Measurements from ENCODE around the gene CSRP1.

DNA sequence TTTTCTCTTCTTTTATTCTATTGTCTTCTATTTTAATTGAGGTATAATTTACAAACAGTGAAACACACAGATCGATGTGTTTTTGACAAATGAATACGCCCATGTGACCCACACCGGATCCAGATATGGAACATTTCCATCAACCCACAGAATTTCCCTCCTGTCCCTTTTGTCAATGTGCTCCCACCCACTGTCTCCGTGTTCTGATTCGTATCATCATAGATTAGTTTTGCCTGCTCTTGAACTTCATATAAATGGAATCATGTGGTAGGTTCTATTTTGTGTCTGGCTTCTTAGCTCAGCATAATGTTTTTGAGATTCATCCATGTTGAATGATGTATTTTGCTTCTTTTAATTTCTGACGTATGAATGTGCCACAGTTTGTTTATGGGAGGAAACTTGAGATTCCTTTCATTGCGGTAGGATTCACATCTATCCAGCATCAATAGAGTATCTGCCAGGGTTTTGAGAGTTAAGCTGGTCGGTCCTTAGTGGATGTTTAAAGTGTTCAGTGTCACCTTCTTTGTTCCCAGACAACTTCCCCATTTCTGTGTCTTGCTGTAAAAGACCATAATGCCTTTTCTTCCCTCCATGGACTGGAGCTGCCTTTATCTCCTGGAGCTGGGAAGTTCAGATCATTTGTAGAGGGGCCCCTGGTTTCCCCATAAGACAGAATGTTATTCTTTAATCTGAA lies 46.7 kb upstream of the CSRP1 start:
- TF ChIP-seq POLR2A (IDR thresholded peaks at IDR 0.05): no peak
- no peak for TF ChIP-seq CTCF (IDR thresholded peaks at IDR 0.05)
